HepG2 (cell line): Measurements from ENCODE around the gene FZD4. TPM values are rescaled to one million over a fixed set of nuclear protein-coding genes. Genes with fewer than 3 reads are reported as not detected.

Experiments used
- ATAC-seq: fragments of 200-7000 bp; cut with Tn5 transposase; 3 replicates; pipeline ENCODE4 v1.9.1; 2020; ENCODE audit warnings: mild to moderate bottlenecking, moderate library complexity
- BruUV-seq: library from RNA; stranded (reverse); fragments of 400-500 nt; replicated peaks from 2 replicates; lab custom pipeline; 2021; lab: Mats Ljungman, UMichigan
- CTCF ChIA-PET: fragments of 300-600 bp; formaldehyde crosslinking; extraction: SDS; loops from one replicate; lab custom pipeline; 2021; ENCODE audit warnings: low total read pairs, inconsistent platforms, low intra/inter-chr PET ratio; lab: Yijun Ruan, JAX
- POLR2A ChIA-PET: fragments of 350-600 bp; sonication (Branson Sonifier 250); formaldehyde crosslinking; loops from one replicate; lab custom pipeline; 2020; ENCODE audit warnings: antibody characterized with exemption, inconsistent platforms; lab: Yijun Ruan, JAX
- DNase-seq: peaks from one replicate; pipeline ENCODE4 v3.0.0-alpha.2; 2015; ENCODE audit warnings: low spot score
- FAIRE-seq: peaks from 3 replicates; lab custom pipeline; 2011; peaks lifted over from hg19 to GRCh38; lab: Jason Lieb, UNC
- H2AFZ ChIP-seq: one replicate; pipeline ENCODE4 v1.6.1; 2011; ENCODE audit warnings: low read length, inconsistent platforms
- H3K27ac ChIP-seq: fragments of 300-600 bp; 3 replicates; pipeline ENCODE4 v1.8.0; 2011; ENCODE audit warnings: mixed run types, mild to moderate bottlenecking, mixed read lengths, low read length, inconsistent platforms; ENCODE audit not compliant: insufficient read depth; ENCODE audit errors: extremely low read length
- H3K27me3 ChIP-seq, 2 experiments: fragments of 200-600 bp in 1 of 2; 2 replicates in 1 of 2; 3 replicates in 1 of 2; pipeline versions ENCODE4 v1.6.0 to v1.8.0; 2011; ENCODE audit warnings: low read length in 2 of 2, mild to moderate bottlenecking in 2 of 2, moderate library complexity in 2 of 2, inconsistent platforms in 1 of 2; ENCODE audit not compliant: insufficient read depth in 2 of 2, control insufficient read depth in 1 of 2
- H3K36me3 ChIP-seq, 2 experiments: fragments of 200-600 bp in 1 of 2; replicated peaks in 1 of 2; 2 replicates in 1 of 2; 3 replicates in 1 of 2; pipeline versions ENCODE4 v1.5.1 to v1.8.0; 2011; ENCODE audit warnings: low read length in 2 of 2, inconsistent platforms in 1 of 2; ENCODE audit not compliant: insufficient read depth in 2 of 2, control insufficient read depth in 1 of 2
- H3K4me1 ChIP-seq: 2 replicates; pipeline ENCODE4 v1.5.1; 2012; ENCODE audit warnings: low read length, inconsistent platforms; ENCODE audit not compliant: insufficient read depth
- H3K4me2 ChIP-seq: 2 replicates; pipeline ENCODE4 v1.6.0; 2011; ENCODE audit warnings: low read depth, low read length, inconsistent platforms
- H3K4me3 ChIP-seq, 3 experiments: fragments of 200-600 bp in 1 of 3; sonication (generic), shearing (Covaris generic) in 1 of 3; replicated peaks in 1 of 3; 2 replicates each; pipeline ENCODE4 v1.5.1; 2011 to 2016; ENCODE audit warnings: low read length in 3 of 3, inconsistent platforms in 2 of 3, low read depth in 2 of 3, mild to moderate bottlenecking in 2 of 3, control low read depth in 1 of 3, mixed read lengths in 1 of 3; ENCODE audit not compliant: insufficient read depth in 1 of 3
- H3K79me2 ChIP-seq: one replicate; pipeline ENCODE4 v1.6.1; 2011; ENCODE audit warnings: low read length, inconsistent platforms; ENCODE audit not compliant: insufficient read depth
- H3K9ac ChIP-seq: 2 replicates; pipeline ENCODE4 v1.6.0; 2011; ENCODE audit warnings: mild to moderate bottlenecking, low read depth, low read length, inconsistent platforms; ENCODE audit not compliant: insufficient read depth
- H3K9me3 ChIP-seq: 2 replicates; pipeline ENCODE4 v1.5.1; 2012; ENCODE audit warnings: mild to moderate bottlenecking, low read length
- H4K20me1 ChIP-seq: 2 replicates; pipeline ENCODE4 v1.6.0; 2011; ENCODE audit warnings: inconsistent platforms, mild to moderate bottlenecking, low read length, moderate library complexity; ENCODE audit not compliant: insufficient read depth
- AKAP8 ChIP-seq: sonication (generic); formaldehyde crosslinking; IDR thresholded peaks from 2 replicates; pipeline ENCODE4 v1.5.1; 2020; ENCODE audit warnings: mild to moderate bottlenecking, missing genetic modification reagents
- ERF ChIP-seq: IDR thresholded peaks from 2 replicates; pipeline ENCODE4 v1.6.1; 2018; ENCODE audit warnings: missing biosample characterization, missing genetic modification reagents
- FOSL1 ChIP-seq: sonication (generic); formaldehyde crosslinking; IDR thresholded peaks from 2 replicates; pipeline ENCODE4 v1.9.0; 2021; ENCODE audit warnings: missing genetic modification reagents, borderline replicate concordance
- FOXA3 ChIP-seq: IDR thresholded peaks from 2 replicates; pipeline ENCODE4 v1.6.1; 2016; ENCODE audit warnings: missing genetic modification reagents, missing compliant biosample characterization
- ZBTB7B ChIP-seq: sonication (generic); formaldehyde crosslinking; IDR thresholded peaks from 2 replicates; pipeline ENCODE4 v1.4.0; 2020; ENCODE audit warnings: missing genetic modification reagents
- ZNF709 ChIP-seq: sonication (generic); formaldehyde crosslinking; IDR thresholded peaks from 2 replicates; pipeline ENCODE4 v1.5.0; 2020; ENCODE audit warnings: mild to moderate bottlenecking, missing genetic modification reagents
- ZNF749 ChIP-seq: sonication (generic); formaldehyde crosslinking; IDR thresholded peaks from 2 replicates; pipeline ENCODE4 v1.8.0; 2022; ENCODE audit warnings: mild to moderate bottlenecking, missing genetic modification reagents, moderate library complexity, borderline replicate concordance
- ZNF773 ChIP-seq: sonication (generic); formaldehyde crosslinking; IDR thresholded peaks from 2 replicates; pipeline ENCODE4 v1.4.0; 2020; ENCODE audit warnings: missing genetic modification reagents, borderline replicate concordance
- ZNF879 ChIP-seq: sonication (generic); formaldehyde crosslinking; IDR thresholded peaks from 2 replicates; pipeline ENCODE4 v1.8.1; 2023; ENCODE audit warnings: missing genetic modification reagents
- WGBS: methylation state at CpG from one replicate; pipeline ENCODE4 v1.1.6; 2017; ENCODE audit warnings: low lambda C conversion rate; 5-methylcytosine and 5-hydroxymethylcytosine counted together
- in situ Hi-C: cut with HindIII; loops from 2 replicates; pipeline ENCODE4 v1.10.0; 2017; ENCODE audit warnings: low pct_unique_long_range_greater_than_20kb; ENCODE audit not compliant: extremely low pct_ligation_motif_present
- intact Hi-C: fragments of 100-400 bp; cut with micrococcal nuclease; formaldehyde crosslinking; loops from one replicate; pipeline ENCODE4 v1.10.0; 2022; ENCODE audit not compliant: unreplicated experiment
- polyA plus RNA-seq, 8 experiments: library from polyadenylated mRNA; depleted of rRNA in 3 of 8; stranded (reverse) in 7 of 8; unstranded in 1 of 8; fragments of >200 nt; fragmentation: Illumina TruSeq in 4 of 8; extraction: Trizol in 4 of 8; gene quantifications; 2 replicates each; pipeline versions ENCODE4 v1.2.1 to v1.2.3, GENCODE V29; 2011 to 2016; ENCODE audit warnings: low read depth in 4 of 8, missing spikeins in 1 of 8, mixed read lengths in 1 of 8; ENCODE audit not compliant: insufficient read depth in 1 of 8
- total RNA-seq, 5 experiments: library from RNA; depleted of rRNA; stranded (reverse); fragments of >200 nt; fragmentation: Illumina TruSeq; extraction: Trizol; gene quantifications; 2 replicates each; pipeline ENCODE4 v1.2.3, GENCODE V29; 2016; ENCODE audit warnings: low read depth in 1 of 5
- TF ChIP-seq, protein P1 (sequence below): IDR thresholded peaks from 2 replicates; pipeline ENCODE4 v1.6.1; 2016; ENCODE audit warnings: missing genetic modification reagents, missing compliant biosample characterization
- TF ChIP-seq, protein P2 (sequence below): sonication (generic); formaldehyde crosslinking; IDR thresholded peaks from 2 replicates; pipeline ENCODE4 v1.5.0; 2020; ENCODE audit warnings: missing genetic modification reagents
- TF ChIP-seq, protein P3 (sequence below): sonication (generic); formaldehyde crosslinking; IDR thresholded peaks from 2 replicates; pipeline ENCODE4 v1.4.0; 2020; ENCODE audit warnings: missing genetic modification reagents

FZD4 gene
- total and polyA plus RNA-seq, 2 of the 13 experiments (the other 11 are each of a cell fraction or from before 2014, with no cell fraction given) = 46.5 to 70.4 TPM

DNA sequence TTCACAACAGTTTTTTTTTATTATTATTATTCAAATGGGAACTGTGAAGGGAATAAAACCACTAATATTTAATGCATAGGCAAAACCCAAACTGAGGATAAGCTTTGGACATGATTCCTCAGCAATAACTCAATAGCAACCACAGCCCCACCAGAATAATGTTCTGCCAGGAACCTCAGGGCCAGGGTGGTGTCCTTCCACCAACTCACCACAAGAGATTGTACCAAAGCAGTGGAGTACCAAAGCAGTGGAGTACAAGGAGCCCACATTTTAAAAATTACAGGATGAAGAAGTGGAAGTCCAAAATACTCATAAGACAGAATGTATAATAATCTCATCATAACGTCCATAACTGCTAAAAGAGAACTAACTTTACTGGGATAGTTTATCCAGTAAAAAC lies 32.5 kb upstream of the FZD4 start:
- Histone ChIP-seq H3K36me3 (no peaks in the 10 kb centered on the region), H3K4me3 (no peak overlapping the region), H3K27ac (no peak overlapping the region), H2AFZ (no peak overlapping the region), H3K9ac (no peak overlapping the region), H4K20me1 (no peaks in the 10 kb centered on the region), H3K4me1 (peaks cover 34% of the 10 kb centered on the region), H3K27me3 (no peaks in the 10 kb centered on the region), H3K9me3 (no peaks in the 10 kb centered on the region), H3K79me2 (no peaks in the 10 kb centered on the region), H3K4me2 (no peak overlapping the region)
- POLR2A ChIA-PET = interaction anchor here (1.5 kb wide), 1 partner anchor 32 kb away, joined by 7 read pairs; the partner anchor contains the start of gene FZD4
- CTCF ChIA-PET = no interaction called here
- BruUV-seq = no TSS peak
- intact Hi-C loops = no loop called here
- FAIRE-seq (no peak), DNase-seq (no peak), ATAC-seq (peak; percentile 44; the same call in 1 of the 3 replicates)
- in situ Hi-C loops = no loop called here
- 94% methylated on average over 1 of the region's 1 CpG for WGBS
- no peak for TF ChIP-seq AKAP8
- no peak for TF ChIP-seq FOSL1 (CRISPR knock-in tag)
- TF ChIP-seq, protein P1, sequence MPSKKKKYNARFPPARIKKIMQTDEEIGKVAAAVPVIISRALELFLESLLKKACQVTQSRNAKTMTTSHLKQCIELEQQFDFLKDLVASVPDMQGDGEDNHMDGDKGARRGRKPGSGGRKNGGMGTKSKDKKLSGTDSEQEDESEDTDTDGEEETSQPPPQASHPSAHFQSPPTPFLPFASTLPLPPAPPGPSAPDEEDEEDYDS (CRISPR knock-in tag) = no peak
- no peak for TF ChIP-seq ERF (CRISPR knock-in tag)
- no peak for TF ChIP-seq ZNF749
- TF ChIP-seq ZNF709 (CRISPR knock-in tag) = no peak
- no peak for TF ChIP-seq ZNF773 (CRISPR knock-in tag)
- TF ChIP-seq FOXA3 = no peak
- TF ChIP-seq ZBTB7B = no peak
- TF ChIP-seq ZNF879 = no peak
- TF ChIP-seq, protein P2, sequence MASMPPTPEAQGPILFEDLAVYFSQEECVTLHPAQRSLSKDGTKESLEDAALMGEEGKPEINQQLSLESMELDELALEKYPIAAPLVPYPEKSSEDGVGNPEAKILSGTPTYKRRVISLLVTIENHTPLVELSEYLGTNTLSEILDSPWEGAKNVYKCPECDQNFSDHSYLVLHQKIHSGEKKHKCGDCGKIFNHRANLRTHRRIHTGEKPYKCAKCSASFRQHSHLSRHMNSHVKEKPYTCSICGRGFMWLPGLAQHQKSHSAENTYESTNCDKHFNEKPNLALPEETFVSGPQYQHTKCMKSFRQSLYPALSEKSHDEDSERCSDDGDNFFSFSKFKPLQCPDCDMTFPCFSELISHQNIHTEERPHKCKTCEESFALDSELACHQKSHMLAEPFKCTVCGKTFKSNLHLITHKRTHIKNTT (CRISPR knock-in tag) = no peak
- TF ChIP-seq, protein P3, sequence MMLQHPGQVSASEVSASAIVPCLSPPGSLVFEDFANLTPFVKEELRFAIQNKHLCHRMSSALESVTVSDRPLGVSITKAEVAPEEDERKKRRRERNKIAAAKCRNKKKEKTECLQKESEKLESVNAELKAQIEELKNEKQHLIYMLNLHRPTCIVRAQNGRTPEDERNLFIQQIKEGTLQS (CRISPR knock-in tag) = no peak
